Measurements from ENCODE around the gene ZBTB37.
"Not testable (repeated sequence)": the region's sequence is repeated elsewhere in the genome, so short reads cannot be mapped to it uniquely, and the experiment has no call there.

The ZBTB37 gene

DNA sequence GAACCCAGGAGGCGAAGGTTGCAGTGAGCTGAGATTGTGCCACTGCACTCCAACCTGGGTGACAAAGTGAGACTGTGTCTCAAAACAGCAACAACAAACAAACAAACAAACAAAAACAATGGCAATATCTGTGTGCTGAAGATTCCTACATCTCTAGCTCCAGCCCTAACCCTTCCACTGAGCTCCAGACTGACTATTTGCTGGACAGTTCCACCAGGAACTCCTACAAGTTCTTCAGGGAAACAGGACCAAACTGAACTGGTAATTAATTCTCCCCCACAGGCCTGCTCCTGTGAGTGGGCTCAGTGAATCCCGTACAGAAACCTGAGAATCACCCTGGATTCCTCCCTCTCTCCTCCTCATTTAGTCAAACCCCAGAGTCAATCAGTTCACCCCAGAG lies 47.4 kb downstream of the ZBTB37 start:
- no peak for DNase-seq

DNA sequence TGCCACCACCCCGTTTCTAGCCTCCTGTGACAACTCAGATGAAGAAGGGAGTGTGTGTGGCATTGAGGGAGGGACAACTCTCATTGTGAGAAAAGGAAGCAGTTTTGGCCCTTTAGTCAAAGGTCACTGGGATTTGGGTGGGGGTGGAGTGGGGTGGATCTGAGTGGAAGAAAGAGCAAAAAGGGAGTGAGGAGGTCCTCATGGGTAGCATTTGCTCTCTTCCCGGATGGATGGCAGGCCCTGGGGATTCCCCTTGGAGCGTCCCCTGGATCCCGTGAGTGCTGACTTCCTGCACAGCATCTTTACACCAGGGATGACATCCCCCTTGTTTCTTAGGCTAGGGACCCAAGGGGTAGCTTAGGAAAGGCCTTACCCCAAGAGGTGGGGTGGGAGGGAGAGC lies 48.5 kb downstream of the ZBTB37 start:
- no peak for DNase-seq

DNA sequence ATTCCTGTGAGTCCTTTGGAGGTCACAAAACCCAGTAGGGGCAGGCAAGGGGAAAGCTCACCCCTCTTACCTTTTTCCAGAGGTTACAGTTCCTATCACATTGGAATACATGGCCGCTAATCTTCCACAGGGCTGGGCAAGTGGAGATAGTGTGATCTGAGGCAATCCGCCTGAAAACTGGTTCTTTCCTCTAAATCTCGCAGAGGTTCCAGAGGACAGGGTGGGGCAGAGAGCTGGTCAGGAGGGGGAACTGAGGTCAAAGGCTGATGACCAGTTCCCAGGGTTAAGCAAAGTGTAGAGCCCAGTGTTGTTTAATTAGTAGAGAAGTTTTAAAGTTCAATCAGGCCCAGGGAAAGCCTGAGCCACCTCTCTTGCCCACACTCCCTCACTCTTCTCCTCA lies 49.0 kb downstream of the ZBTB37 start, which contains the start of gene SERPINC1:
Gene SERPINC1, minus strand, starts transcription at position 179 of the 400 bp plus-strand sequence. Its CDS starts 68 bp downstream, at position 111.
- no peak for DNase-seq

DNA sequence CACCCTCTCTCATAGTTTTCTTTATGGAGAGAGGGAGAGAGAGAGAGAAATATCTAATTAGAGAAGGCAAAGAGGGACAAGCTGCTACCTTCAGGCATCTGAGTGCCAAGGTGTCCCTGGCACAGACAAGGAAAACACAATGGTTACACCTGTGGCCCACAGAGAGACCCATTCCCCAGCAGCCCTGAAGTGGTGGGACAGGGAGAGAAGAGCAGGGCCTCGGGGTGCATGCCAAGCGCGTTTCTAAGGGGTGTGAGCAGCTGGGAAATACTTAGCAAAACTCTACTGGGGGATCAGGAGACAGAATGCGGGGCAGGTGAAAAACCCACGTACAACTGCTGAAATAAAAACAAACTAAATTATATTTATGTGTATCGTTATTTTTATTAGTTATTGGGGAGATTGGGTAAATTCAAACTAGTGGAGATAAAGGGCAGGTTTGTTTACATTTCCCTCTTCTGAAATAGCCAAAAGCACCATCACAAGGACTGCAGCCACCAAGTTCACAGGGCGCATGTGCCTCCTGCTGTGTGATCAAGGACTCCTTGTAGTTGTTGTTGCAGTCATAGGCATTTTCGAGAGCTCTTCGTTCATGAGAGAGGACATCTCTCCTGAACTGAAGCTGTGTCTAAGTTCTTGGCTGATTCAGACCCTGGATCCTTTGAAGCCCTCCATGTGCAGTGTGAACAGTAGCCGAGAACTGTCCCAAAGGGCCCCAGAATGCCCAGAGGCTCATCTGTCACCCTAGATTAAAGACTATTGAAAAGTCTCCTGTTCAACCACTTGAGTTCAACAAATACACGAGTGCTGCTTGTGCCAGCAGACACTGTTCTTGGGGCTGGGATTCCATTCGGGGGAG lies 49.7 kb downstream of the ZBTB37 start:
- no peak for DNase-seq

DNA sequence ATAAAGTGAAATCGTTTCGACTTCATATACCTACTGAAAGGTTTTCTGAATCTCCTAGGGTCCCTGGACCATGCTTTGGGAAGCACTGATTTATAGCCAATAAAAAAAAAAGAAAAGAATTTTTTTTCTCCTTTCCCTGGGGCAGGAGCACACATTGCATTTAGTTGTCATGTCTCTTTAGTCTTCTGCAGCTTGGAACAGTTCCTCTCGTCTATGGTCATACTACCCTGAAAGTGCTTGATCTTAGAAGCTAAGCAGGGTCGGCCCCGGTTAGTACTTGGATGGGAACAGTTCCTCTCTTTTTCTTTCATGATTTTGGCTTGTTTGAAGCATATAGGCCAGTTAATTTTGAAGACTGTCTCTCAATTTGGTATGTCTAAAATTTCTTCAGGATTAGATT lies 52.7 kb downstream of the ZBTB37 start:
- no peak for DNase-seq

DNA sequence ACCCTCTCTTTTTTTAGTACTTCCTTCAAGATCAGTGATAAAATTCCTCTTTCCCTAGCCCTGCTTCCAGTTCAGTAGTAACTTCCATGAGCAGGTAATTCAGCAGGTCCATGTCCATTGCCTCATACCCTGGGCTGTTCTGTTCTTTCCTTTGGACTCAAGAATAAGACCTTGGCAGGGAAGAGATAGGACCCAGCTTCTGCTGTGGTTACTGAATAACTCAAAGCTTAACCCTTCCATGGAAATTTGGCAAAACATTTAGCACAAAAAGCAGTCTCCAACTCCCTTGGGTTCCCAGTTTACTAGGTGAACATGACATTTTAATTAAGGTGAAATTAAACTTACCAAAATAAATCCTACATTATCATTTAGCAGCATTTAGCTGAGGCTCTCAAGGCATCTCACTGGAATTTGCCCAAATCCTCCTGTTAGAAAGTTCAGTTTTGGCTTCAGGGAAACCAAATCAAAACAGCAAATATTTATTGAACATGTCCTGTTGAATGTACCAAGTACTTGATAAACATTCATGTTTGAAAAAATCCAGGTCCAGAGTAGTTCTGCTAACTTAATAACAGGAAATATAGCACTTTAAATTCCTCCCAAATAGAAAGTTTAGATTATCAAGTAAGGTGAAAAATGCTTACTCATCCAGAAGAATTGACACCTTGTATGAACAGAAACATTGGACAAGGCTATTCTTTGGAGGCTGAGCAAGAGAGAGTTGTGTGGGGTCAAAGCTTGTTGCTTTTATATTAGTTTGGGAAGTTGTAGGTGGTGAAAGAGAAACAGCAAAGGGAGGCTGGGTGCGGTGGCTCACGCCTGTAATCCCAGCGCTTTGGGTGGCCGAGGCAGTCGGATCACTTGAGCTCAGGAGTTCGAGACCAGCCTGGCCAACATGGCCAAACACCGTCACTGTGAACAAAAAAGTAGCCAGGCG lies 57.4 kb downstream of the ZBTB37 start:
- no peak for DNase-seq

DNA sequence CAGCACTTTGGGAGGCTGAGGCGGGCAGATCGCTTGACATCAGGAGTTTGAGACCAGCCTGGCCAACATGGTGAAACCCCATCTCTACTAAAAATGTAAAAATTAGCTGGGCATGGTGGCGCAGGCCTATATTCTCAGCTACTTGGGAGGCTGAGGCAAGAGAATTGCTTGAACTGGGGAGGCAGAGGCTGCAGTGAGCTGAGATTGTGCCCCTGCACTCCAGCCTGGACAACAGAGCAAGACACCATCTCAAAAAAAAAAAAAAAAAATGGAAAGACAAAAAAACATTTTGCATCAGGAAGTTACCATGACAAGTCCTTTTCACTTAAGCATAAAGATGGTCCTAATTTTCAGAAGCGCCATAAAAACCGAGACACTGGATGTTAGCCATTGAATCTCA lies 62.4 kb downstream of the ZBTB37 start:
- not testable (repeated sequence) for DNase-seq

DNA sequence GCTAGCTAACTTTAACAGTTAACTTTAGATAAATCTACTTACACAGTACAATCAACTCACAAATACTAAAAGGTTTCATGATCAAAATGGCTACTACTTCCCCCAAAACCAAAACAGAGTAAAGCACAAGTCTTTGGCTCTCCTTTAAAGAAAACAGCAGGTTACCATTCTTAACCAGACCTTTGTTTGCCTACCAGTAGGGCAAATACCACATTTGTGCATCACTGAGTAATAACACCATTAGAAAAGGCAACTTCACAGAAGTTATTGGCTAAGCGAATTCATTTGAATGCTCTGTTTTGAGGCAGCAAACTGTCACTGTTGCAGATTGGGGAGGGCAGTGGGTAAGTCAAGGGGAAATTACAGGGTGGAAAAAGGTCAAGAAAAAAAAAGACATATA lies 66.3 kb downstream of the ZBTB37 start:
- no peak for DNase-seq

DNA sequence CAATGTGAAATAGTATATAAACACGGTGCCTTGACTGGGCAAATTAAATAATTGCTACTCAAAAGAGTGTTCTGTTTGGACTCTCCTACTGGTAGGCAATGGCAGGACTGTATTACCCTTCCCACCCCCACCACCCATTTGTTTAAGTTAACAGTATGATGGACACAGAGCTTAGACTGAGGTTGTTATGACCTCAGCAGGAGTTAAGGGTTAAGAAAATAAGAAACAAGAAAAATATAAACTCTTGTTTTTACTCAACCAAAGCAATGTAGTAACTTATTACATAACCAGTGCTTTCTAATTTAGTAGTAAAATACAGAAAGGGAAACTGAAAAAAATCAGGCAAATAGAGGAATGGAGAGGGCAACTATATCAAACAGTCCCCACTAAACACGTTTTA lies 68.9 kb downstream of the ZBTB37 start:
- no peak for DNase-seq

DNA sequence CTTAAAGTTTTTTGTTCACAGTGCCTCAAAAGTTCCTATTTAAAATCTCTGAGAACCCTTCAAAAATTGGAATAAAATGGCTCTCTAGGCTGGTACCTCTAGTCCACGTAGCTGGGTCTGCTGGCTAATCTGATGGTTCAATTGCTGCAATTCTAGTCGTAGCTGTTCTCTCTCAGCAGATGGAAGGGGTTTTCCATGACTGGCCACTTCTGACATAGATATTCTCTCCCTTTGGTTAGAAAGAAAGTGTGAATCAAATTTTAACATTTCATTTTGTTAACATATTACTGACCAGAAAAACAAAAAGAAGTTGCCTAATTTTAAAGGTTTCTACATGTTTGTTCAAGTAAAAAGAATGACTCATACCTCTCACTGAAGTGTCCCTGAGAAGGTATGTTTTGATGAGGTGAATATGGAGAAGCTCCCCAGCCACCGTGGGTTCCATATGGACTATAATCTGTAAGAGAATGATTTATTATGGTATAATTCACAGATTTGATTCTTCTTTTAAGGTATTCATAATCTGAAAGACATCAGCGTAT lies 78.3 kb downstream of the ZBTB37 start:
- no peak for DNase-seq

DNA sequence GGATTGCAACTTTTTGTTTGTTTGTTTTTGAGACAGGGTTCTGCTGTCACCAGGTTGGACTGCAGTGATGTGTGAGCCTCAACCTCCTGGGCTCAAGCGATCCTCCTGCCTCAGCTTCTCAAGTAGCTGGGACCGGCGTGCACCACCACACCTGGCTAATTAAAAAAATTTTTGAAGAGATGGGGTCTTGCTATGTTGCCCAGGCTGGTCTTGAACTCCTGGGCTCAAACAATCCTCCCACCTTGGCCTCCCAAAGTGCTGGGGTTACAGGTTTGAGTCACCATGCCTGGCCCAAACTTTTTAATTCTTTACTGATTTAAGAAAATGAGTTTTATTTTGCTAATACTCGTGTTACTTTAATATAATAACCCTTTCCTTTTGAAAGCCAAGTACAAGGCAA lies 80.4 kb downstream of the ZBTB37 start:
- DNase-seq = no peak

Measured in NCI-H2171 treated with DMSO at 0.1 percent for 48 hours (cell line).